Osteocyte (in vitro differentiated cells): ENCODE data around the gene ERICH4. TPM values are rescaled to one million over a fixed set of nuclear protein-coding genes. Genes with fewer than 3 reads are reported as not detected.

Experiments used
- DNase-seq: peaks from one replicate; pipeline ENCODE4 v3.0.0; 2021; ENCODE audit warnings: mixed read lengths; ENCODE audit not compliant: unreplicated experiment; ENCODE audit errors: extremely low spot score
- H3K27ac Mint-ChIP-seq: one replicate; pipeline ENCODE4 v1.8.0; 2021; ENCODE audit warnings: mild to moderate bottlenecking, mixed read lengths; ENCODE audit not compliant: unreplicated experiment
- H3K27me3 Mint-ChIP-seq: one replicate; pipeline ENCODE4 v1.8.0; 2021; ENCODE audit warnings: mixed read lengths; ENCODE audit not compliant: unreplicated experiment
- H3K36me3 Mint-ChIP-seq: one replicate; pipeline ENCODE4 v1.8.0; 2021; ENCODE audit warnings: mixed read lengths; ENCODE audit not compliant: unreplicated experiment
- H3K4me1 Mint-ChIP-seq: one replicate; pipeline ENCODE4 v1.8.0; 2021; ENCODE audit warnings: mixed read lengths; ENCODE audit not compliant: unreplicated experiment
- H3K4me3 Mint-ChIP-seq: one replicate; pipeline ENCODE4 v1.8.0; 2021; ENCODE audit warnings: mild to moderate bottlenecking, moderate library complexity, mixed read lengths; ENCODE audit not compliant: unreplicated experiment
- H3K9me3 Mint-ChIP-seq: one replicate; pipeline ENCODE4 v1.8.0; 2021; ENCODE audit warnings: mixed read lengths; ENCODE audit not compliant: unreplicated experiment
- total RNA-seq: library from RNA; stranded (reverse); gene quantifications from 2 replicates; pipeline ENCODE4 v1.2.1, GENCODE V29; 2021
- TF ChIP-seq, protein P1 (sequence below): fragments of 200-600 bp; sonication (generic); IDR thresholded peaks from 2 replicates; pipeline ENCODE4 v1.5.0; 2021; ENCODE audit warnings: antibody characterized with exemption, mild to moderate bottlenecking, moderate library complexity

The ERICH4 gene
- total RNA-seq, 1 donor from 2014 or later, result not detected

DNA sequence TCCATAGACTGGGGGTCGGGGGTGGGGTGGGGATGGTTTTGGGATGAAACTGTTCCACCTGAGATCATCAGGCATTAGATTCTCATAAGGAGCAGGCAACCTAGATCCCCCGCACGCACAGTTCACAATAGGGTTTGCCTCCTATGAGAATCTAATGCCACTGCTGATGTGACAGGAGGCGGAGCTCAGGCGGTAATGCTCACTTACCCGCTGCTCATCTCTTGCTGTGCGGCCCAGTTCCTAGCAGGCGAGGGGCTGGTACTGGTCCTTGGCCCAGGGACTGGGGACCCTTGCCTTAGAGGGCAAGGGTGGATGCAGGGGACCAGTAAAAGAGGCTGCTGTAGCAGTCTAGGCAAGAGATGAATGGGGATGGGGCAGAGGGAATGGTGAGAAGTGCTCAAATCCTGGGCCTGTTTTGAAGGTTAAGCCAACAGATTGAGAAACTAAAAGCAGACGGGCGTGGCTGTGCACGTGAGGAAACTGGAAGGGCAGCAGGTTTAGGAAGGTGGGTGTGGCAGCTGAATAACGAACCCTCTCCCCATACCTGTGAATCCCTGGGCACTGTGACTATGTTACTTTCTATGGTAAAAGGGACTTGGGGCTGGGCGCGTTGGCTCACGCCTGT, 1.5 kb upstream of the ERICH4 start:
- H3K27ac Mint-ChIP-seq, result no peak overlapping the region
- peaks cover 6% of the 10 kb centered on the region for H3K36me3 Mint-ChIP-seq
- no peak overlapping the region for H3K4me3 Mint-ChIP-seq

DNA sequence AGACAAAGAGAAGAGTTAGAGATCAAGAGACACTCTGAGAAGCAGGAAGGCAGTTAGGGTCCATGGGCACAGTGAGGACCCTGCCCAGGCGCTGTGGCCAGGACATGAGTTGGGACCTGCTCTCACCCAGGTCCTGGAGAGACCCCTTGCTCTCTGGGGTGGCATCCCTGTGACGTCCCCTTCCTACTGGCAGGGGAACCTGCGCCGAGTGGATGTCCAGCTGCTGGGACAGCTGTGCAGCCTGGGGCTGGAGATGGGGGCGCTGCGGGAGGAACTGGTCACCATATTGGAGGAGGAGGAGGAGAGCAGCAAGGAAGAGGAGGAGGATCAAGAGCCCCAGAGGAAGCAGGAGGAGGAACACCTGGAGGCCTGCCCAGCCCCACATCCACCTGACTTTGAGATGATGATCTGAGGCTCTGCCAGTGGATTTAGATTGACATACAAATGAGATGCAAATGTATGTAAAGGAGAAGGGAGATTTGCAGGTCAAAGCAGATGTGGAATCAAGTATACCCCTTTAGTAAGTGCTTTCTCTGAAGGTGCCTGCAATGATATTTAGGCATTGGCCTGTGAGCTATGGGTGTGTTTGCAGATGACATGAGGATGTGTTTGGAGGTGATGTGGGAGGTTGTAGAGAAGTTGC, 978 bp downstream of the ERICH4 start:
- H3K27ac Mint-ChIP-seq, result no peak overlapping the region
- H3K4me3 Mint-ChIP-seq, result no peak overlapping the region
- no peak for DNase-seq
- peaks cover 21% of the 10 kb centered on the region for H3K27me3 Mint-ChIP-seq
- TF ChIP-seq, protein P1, sequence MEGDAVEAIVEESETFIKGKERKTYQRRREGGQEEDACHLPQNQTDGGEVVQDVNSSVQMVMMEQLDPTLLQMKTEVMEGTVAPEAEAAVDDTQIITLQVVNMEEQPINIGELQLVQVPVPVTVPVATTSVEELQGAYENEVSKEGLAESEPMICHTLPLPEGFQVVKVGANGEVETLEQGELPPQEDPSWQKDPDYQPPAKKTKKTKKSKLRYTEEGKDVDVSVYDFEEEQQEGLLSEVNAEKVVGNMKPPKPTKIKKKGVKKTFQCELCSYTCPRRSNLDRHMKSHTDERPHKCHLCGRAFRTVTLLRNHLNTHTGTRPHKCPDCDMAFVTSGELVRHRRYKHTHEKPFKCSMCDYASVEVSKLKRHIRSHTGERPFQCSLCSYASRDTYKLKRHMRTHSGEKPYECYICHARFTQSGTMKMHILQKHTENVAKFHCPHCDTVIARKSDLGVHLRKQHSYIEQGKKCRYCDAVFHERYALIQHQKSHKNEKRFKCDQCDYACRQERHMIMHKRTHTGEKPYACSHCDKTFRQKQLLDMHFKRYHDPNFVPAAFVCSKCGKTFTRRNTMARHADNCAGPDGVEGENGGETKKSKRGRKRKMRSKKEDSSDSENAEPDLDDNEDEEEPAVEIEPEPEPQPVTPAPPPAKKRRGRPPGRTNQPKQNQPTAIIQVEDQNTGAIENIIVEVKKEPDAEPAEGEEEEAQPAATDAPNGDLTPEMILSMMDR, result no peak
- no peaks in the 10 kb centered on the region for H3K9me3 Mint-ChIP-seq
- H3K4me1 Mint-ChIP-seq, result peaks cover 3% of the 10 kb centered on the region
- no peaks in the 10 kb centered on the region for H3K36me3 Mint-ChIP-seq

More for the DNA sequence above, 1.5 kb upstream of the ERICH4 start:
- peaks cover 7% of the 10 kb centered on the region for H3K27me3 Mint-ChIP-seq
- H3K9me3 Mint-ChIP-seq, result no peaks in the 10 kb centered on the region
- DNase-seq, result no peak
- TF ChIP-seq, protein P1, result no peak
- H3K4me1 Mint-ChIP-seq, result peaks cover 11% of the 10 kb centered on the region

DNA sequence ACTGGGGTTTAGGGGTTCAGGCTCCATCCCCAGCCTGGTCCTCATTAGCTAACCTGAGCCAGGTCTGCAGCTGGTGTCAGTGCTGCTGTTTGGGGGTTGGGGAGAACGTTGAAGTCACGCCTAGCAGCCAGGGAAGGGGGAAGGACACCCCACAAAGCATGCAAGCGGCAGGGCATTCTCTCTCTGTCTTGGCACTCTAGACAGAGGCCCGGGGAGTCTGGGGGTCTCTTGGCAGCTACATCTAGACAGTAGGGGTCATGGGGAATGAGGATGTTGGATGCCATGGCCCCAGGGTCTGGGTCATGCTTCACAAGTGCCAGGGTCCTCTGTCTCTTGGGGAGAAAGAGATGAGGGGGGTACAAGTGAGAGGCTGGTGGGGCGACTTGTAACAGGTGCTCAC, 2.6 kb downstream of the ERICH4 start:
- Mint-ChIP-seq H3K4me3 (no peak overlapping the region), H3K27me3 (peaks cover 31% of the 10 kb centered on the region), H3K27ac (no peak overlapping the region), H3K4me1 (no peaks in the 10 kb centered on the region), H3K9me3 (no peaks in the 10 kb centered on the region), H3K36me3 (no peaks in the 10 kb centered on the region)
- TF ChIP-seq, protein P1, result no peak
- no peak for DNase-seq

DNA sequence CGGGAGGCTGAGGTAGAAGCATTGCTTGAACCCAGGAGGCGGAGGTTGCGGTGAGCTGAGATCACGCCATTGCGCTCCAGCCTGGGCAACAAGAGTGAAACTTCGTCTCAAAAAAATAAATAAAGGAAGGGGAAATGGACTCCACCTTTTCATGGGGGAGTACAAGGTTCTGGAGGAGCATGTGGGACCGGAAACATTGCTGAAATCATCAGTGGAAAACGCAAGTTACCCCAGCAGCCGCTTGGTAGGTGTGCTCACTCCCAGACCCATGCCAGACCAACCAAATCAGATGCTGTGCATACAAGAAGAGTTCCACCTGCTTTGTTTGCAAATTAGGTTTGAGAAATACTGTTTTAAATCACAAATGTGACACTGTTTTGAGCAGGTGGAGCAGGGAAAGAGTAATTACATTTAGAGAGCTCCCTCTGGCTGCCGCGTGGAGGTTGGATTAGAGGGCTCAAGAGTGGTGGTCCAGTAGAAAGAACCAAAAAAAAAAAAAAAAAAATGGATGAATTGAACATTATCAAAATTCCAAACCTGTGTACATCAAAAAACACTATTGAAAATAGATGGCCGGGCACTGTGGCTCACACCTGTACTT, 4.9 kb downstream of the ERICH4 start:
- no peak for DNase-seq
- H3K27me3 Mint-ChIP-seq, result peaks cover 31% of the 10 kb centered on the region
- no peaks in the 10 kb centered on the region for H3K4me1 Mint-ChIP-seq
- no peak overlapping the region for H3K4me3 Mint-ChIP-seq
- no peak overlapping the region for H3K27ac Mint-ChIP-seq
- TF ChIP-seq, protein P1, result no peak
- no peaks in the 10 kb centered on the region for H3K9me3 Mint-ChIP-seq
- H3K36me3 Mint-ChIP-seq, result no peaks in the 10 kb centered on the region
